ENCODE results near the gene CTSZ.

CTSZ gene

DNA sequence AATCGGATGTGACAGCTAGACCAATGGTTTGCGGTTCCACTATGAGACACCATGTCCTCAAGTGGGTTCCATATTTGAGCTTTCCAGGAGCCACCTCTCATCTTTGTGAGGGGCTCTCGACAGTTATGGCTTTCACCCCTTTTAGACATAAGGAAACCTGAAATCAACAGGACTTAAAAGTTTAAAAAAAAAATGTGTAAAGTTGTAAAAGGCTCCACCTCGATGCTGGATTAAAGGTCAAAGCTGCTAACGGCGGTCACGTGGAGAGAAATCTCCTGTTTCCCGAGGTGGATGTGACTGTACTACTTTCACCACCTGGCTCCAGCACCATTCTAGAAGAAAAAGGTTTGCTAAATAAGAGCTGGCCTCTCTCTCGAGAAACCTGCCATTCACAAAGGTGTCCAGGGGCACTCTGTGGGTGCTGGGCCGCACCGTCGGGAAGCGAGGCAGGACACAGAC is 24.5 kb upstream of the CTSZ start:
- DNase-seq: no peak

DNA sequence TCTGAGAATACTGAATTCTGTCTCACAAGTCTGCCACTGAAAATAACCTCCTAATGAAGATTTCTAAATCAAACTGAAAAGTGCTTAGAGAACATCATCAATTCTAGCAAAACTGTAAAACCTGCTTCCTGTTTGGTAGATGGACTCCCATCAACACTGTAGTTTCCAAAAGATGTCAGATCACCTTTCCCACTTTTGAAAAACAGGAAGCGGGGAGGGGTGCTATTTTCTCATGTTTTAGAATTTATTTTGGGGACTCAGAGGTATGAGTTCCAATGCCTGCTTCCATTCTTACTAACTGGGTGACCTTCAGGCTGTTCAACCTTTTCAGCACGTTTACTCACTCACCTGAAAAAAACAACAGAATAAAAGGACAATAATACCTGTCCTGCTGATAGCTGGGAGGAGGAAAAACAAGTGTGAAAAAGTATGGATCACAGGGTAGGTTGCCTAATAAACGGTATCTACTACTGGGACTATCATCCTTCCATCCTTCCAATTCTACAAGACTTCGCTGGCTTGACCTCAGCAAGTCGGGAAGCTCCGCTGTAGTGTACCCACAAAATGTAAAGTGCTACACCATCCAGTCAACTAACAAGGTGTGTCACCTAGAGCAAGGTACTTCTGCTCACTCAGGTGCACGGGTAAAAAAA is 24.0 kb upstream of the CTSZ start:
- no peak for DNase-seq

GRCh38 chr20:59028812-59029211 is 21.8 kb upstream of the CTSZ start:
- no peak for DNase-seq

DNA sequence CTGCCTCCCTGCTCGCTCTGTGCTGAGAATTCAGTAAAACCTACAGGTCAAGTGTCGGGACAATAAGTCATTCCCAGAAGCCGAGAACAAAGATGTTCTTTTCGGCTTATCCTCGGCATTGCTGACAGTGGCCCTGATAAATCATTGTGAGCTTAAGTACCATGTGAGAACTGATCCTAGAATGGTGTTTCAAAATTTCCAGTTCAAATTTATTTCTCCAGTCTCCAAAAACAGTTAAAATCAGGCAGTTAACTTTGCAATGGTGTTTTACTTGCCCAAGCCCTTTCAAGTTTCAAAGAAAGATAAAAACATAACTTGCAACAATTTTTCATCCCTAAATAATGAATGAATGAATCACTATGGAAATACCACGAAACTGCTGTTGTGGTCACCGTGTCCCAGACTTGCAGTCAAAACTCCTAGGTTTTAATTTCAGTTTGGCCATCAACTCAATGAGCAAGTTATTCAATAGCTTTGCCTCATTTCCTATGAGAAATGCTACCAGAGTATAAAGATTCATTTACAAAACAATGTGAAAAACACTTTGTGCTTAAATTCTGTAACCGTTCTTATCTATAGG is 20.8 kb upstream of the CTSZ start:
- peak; percentile 73 for DNase-seq

DNA sequence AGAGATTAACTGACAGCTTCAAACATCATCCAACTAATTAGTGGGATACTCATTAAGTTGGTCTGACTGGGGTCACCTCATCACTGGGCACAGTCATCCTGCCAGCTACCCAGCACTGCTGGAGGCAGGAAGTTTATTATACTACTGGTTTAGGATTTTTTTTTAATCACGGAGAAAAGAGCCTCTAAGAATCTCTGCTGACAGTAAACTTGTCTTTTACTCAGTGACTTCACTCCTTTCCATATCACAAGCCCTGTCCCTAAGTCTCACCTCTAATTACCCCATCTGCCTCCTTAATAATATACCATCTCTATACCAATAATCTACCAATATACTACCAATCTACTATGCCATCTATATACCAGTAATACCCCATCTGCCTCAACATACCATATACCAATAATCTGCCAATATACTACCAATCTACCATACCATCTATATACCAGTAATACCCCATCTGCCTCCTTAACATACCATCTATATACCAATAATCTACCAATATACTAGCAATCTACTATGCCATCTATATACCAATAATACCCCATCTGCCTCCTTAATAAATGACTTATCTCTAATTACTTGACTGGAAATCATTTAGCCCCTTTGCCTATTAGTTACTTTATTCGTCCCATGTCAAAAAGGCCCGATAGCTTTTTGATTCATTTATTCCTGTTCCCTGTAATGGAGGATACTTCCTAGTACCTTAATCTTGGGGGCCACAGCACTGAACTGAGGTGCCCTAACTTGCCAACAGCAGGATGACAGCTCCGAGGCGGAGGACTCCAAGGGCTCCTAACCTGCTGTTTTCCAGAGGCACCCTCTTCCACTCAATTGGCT is 20.1 kb upstream of the CTSZ start:
- DNase-seq: no peak

- DNase-seq: no peak
Observed at GRCh38 chr20:59025511-59025910, 18.5 kb upstream of the CTSZ start.

- no peak for DNase-seq
Observed at GRCh38 chr20:59025086-59025485, 18.0 kb upstream of the CTSZ start.

DNA sequence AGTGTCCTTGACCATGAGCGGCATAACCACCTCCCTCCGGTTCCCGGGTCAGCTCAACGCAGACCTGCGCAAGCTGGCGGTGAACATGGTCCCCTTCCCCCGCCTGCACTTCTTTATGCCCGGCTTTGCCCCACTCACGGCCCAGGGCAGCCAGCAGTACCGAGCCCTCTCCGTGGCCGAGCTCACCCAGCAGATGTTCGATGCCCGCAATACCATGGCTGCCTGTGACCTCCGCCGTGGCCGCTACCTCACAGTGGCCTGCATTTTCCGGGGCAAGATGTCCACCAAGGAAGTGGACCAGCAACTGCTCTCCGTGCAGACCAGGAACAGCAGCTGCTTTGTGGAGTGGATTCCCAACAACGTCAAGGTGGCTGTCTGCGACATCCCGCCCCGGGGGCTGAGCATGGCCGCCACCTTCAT is 17.1 kb upstream of the CTSZ start:
- no peak for DNase-seq

GRCh38 chr20:59023616-59024015 is 16.6 kb upstream of the CTSZ start:
- DNase-seq: no peak

- DNase-seq: no peak
Observed at GRCh38 chr20:59022754-59023153, 15.7 kb upstream of the CTSZ start.

DNA sequence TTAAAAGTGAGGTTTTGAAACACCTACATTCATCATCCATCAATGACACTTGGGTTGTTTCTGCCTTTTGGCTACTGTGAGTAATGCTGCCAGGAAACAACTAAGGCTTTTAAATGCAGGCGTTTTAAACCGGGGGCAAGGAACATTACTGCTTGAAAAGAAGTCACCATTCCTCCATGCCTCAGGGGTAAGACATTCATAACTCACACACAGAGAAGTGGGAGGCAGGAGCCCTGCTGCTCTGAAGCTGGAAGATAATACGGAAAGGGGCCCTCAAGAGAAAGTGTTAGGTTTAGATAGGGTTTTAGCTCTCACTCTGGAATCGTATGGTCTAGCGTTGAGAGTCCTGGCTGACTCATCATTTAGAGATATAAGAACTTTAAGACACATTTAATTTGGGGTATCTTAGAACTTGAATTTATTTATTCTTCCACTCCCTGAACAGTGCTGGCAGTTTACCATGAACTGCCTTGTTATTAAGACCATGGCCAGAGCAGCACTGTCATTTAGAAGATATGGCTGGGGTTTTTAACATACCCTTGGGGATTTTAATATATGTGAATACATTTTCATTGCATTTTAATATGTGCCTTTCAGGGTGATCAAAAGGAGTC is 14.0 kb upstream of the CTSZ start:
- no peak for DNase-seq

GRCh38 chr20:59019217-59019616 is 12.2 kb upstream of the CTSZ start, which contains the start of gene TUBB1:
Gene TUBB1, plus strand, starts transcription at chr20:59019429. Its CDS starts 94 bp downstream, at chr20:59019523.
- DNase-seq: no peak

DNA sequence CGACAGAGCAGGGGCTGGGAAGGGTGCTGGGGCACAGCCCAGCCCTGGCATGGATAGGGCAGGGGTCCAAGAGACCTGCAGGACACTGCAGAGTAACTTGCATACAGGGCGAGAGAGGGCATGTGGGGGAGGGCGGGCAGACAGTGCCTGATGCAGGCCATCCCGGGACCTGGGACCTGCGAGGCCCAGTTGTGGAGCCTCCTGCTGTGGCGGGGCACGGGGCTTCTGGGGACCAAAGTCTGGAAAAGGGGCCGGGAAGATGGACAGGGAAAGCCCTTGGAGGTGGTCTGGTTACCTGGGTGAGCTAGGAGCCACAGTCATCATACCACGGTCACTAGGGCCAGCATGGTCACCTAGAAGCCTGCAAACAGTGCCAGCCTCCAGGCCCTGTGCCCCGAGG is 11.8 kb upstream of the CTSZ start:
- no peak for DNase-seq

DNA sequence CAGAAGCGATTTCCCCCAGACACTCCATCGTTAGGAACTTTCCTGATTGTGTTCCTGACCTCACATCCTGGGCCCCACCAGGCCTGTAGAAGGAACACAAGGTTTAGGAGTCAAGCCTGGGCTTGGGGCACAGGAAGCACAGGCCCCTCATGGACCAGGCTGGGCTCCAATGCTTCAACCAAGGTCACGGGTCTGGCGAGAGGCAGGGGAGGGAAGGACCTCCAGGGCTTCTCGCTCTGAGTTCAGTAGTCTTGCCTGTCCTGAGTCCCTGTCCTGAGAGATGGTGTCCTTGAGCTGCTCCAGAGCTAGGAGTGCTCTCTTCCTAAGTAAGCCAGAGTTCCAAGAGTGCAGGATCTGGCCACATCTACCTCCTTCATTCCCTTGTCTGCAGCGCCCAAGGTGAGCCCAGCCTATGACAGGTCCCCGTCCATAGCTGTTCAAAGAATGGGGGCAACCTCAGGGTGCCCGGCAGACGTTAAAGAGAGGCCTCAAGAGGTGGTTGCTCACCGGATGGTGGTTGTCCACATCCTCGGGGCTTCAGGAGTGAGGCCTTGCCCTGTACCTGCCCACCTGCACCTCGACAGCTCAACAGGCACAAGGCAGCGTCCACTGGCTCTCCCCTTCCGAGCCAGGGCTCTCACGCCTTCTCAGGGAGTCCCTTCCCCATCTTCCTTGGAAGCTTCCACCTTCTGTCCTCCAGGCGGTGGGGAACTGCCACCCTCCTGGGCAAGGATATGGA is 10.6 kb upstream of the CTSZ start:
- DNase-seq: no peak

- no peak for DNase-seq
Observed at GRCh38 chr20:59016795-59017492, 9.9 kb upstream of the CTSZ start.

GRCh38 chr20:59015812-59016711 is 9.0 kb upstream of the CTSZ start:
- no peak for DNase-seq

GRCh38 chr20:59015411-59015810 is 8.4 kb upstream of the CTSZ start:
- DNase-seq: no peak

- no peak for DNase-seq
Observed at GRCh38 chr20:59014680-59015389, 7.8 kb upstream of the CTSZ start.

- DNase-seq: peak; percentile 81
Observed at GRCh38 chr20:59013959-59014608, 7.0 kb upstream of the CTSZ start.
